Heart right ventricle (tissue), 12 donors: Measurements from ENCODE around the gene TFB1M. TPM values are rescaled to one million over a fixed set of nuclear protein-coding genes. Genes with fewer than 3 reads are reported as not detected.

Experiments used
- polyA plus RNA-seq, 2 donors: library from polyadenylated mRNA; stranded (reverse); fragments of 200-250 nt; gene quantifications; one replicate each; pipeline ENCODE4 v1.2.3, GENCODE V29; 2013
- total RNA-seq, 10 donors: library from RNA; stranded (reverse); fragmentation: NEBNext Ultra II Directional in 3 of 10; extraction: Animal tissue kit (Norgen Biotek cat#: 25700) in 3 of 10; gene quantifications; one replicate each; pipeline versions ENCODE4 v1.2.1 to v1.2.4, GENCODE V29; 2021 to 2023
- donor health status: ischemic (EF 13 %, LVEDD 7.1; RV severe dilation, severe dysfunction).
- donor health status: healthy with polysubstance abuse.
- donor health status: DM: no; HTN: yes; CAD: no.
- donor health status: DM: no; HTN: no; CAD: no.
- donor health status: ischemic (EF 25% LVEDD 6.9; RV normal size, moderate dysfunction).
- donor health status: ischemic (EF 25% LVEDD 5.7; RV mildly dilated, moderate dysfunction).
- donor health status: healthy.
- donor health status: nonischemic (EF 11% LVEDD 7.7; RV severe dilation, severe dysfunction).
- donor health status: DM: yes; HTN: yes; CAD: no.
- donor health status: PGD.
- donor health status: ischemic (EF 29% LVEDD 5.4; RV normal size, mild dysfunction).
- donor health status: nonischemic (EF 23%, LVEDD 6.1; RV moderate dilation, normal function).

The TFB1M gene
- total and polyA plus RNA-seq, 12 donors: 9.7 to 23.1 (median 17.9) TPM

Other genes starting within 250 kb of the TFB1M start
- gene CLDN20, start 50.5 kb downstream of the TFB1M start, total RNA-seq: not detected
- gene CLDN20, start 50.5 kb downstream of the TFB1M start, polyA plus RNA-seq: not detected
- not detected for gene NOX3, start 141.4 kb upstream of the TFB1M start, total RNA-seq
- gene NOX3, start 141.4 kb upstream of the TFB1M start, polyA plus RNA-seq: not detected